H1 (cell line): ENCODE results near the gene ZMYM2. TPM values are rescaled to one million over a fixed set of nuclear protein-coding genes. Genes with fewer than 3 reads are reported as not detected.

Source experiments
- HDAC2 ChIP-seq, 2 experiments: fragments of 300-600 bp in 1 of 2; sonication (generic) in 1 of 2; IDR thresholded peaks; 2 replicates each; pipeline ENCODE4 v1.6.1; 2011 to 2012; ENCODE audit warnings: low read depth in 2 of 2, low read length in 2 of 2, mild to moderate bottlenecking in 2 of 2, moderate library complexity in 2 of 2, borderline replicate concordance in 1 of 2, inconsistent platforms in 1 of 2
- HDAC6 ChIP-seq: IDR thresholded peaks from one replicate; pipeline ENCODE4 v1.7.1; 2012; ENCODE audit warnings: low read depth, mild to moderate bottlenecking, inconsistent platforms, low read length, moderate library complexity
- JUN ChIP-seq: IDR thresholded peaks from 2 replicates; pipeline ENCODE4 v1.6.1; 2011; ENCODE audit warnings: low read depth, mild to moderate bottlenecking, improper control_type of control experiment, low read length
- NANOG ChIP-seq: IDR thresholded peaks from 2 replicates; pipeline ENCODE4 v1.6.1; 2011; ENCODE audit warnings: low read length, low read depth, mild to moderate bottlenecking, inconsistent platforms; ENCODE audit not compliant: insufficient read depth, poor library complexity, severe bottlenecking
- PHF8 ChIP-seq: fragments of 200-600 bp; sonication (generic); conservative IDR thresholded peaks from 2 replicates; pipeline ENCODE4 v1.7.1; 2012; ENCODE audit warnings: low read depth, mild to moderate bottlenecking, inconsistent platforms, low read length, moderate library complexity
- RBBP5 ChIP-seq: IDR thresholded peaks from 2 replicates; pipeline ENCODE4 v1.7.1; 2012; ENCODE audit warnings: low read depth, mild to moderate bottlenecking, inconsistent platforms, low read length, moderate library complexity, borderline replicate concordance
- RFX5 ChIP-seq: IDR thresholded peaks from 2 replicates; pipeline ENCODE4 v1.6.1; 2011; ENCODE audit warnings: low read depth, low read length, improper control_type of control experiment, borderline replicate concordance
- polyA plus RNA-seq, 7 experiments: library from polyadenylated mRNA; depleted of rRNA in 3 of 7; stranded (reverse) in 5 of 7; unstranded in 2 of 7; fragments of >200 nt in 5 of 7; fragments of 200-250 nt in 2 of 7; gene quantifications; 1 replicate in 5 of 7; 2 replicates in 1 of 7; 4 replicates in 1 of 7; pipeline versions ENCODE4 v1.2.1 to v1.2.3, GENCODE V29; 2011 to 2013; ENCODE audit warnings: missing spikeins in 2 of 7, mixed read lengths in 2 of 7
- total RNA-seq: library from RNA; stranded (reverse); fragmentation: NEBNext Ultra II Directional; extraction: Animal tissue kit (Norgen Biotek cat#: 25700); gene quantifications from 2 replicates; pipeline ENCODE4 v1.2.1, GENCODE V29; 2021
- TF ChIP-seq, protein P1 (sequence below): fragments of 300-600 bp; sonication (generic); IDR thresholded peaks from 2 replicates; pipeline ENCODE4 v1.7.1; 2012; ENCODE audit warnings: low read length, moderate library complexity, mild to moderate bottlenecking, inconsistent platforms; ENCODE audit not compliant: insufficient replicate concordance

Gene ZMYM2
- total and polyA plus RNA-seq, 2 of the 8 experiments (the other 6 are each of a cell fraction or from before 2014, with no cell fraction given), result 41.2 to 159 TPM

DNA sequence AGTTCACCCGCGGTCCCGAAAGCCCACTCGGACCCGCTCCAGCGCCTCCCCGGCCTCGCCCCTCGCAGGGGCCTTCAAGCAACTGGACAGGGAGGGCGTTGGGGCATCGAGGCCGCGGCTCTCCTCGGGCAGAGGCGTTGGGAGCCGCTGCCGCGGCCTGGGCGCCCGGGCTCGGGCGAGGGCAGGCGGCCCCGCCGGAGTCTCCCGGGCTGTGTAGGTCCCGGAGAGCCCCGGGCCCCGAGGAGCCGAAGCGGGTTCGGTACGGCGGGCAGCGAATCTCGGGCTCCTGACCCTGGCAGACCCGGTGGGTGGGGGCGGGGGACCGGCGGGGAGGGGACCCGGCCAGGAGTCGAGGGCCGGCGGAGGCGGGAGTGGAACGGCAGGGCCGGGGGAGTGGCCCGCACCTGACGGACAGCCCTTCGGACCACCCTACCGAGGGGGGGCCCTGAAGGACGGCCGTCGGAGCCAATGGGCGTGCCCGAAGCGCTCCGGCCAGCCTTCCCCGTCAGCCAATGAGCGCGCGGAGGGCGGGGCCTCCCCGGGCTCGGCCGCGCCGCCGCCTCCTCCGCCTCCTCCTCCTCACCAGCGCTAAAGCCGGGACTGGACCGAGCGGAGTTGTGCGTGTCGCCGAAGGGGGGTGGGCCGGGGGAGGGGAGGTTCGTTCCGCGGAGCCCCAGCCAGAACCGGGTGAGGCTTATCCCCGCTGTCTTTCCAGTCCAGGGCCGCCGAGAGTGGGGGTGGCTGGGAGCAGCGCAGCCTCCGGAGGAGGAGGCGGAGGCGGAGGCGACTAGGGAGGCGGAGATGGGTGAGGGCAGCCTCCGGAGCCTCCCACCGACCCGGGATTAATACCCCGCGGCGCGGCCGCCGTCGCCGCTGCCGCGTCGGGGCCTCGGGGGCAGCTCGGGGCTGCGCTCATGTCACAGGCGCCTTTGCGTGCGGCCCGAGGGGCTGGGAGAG, at the start of gene ZMYM2 (continued):
- TF ChIP-seq, protein P1, sequence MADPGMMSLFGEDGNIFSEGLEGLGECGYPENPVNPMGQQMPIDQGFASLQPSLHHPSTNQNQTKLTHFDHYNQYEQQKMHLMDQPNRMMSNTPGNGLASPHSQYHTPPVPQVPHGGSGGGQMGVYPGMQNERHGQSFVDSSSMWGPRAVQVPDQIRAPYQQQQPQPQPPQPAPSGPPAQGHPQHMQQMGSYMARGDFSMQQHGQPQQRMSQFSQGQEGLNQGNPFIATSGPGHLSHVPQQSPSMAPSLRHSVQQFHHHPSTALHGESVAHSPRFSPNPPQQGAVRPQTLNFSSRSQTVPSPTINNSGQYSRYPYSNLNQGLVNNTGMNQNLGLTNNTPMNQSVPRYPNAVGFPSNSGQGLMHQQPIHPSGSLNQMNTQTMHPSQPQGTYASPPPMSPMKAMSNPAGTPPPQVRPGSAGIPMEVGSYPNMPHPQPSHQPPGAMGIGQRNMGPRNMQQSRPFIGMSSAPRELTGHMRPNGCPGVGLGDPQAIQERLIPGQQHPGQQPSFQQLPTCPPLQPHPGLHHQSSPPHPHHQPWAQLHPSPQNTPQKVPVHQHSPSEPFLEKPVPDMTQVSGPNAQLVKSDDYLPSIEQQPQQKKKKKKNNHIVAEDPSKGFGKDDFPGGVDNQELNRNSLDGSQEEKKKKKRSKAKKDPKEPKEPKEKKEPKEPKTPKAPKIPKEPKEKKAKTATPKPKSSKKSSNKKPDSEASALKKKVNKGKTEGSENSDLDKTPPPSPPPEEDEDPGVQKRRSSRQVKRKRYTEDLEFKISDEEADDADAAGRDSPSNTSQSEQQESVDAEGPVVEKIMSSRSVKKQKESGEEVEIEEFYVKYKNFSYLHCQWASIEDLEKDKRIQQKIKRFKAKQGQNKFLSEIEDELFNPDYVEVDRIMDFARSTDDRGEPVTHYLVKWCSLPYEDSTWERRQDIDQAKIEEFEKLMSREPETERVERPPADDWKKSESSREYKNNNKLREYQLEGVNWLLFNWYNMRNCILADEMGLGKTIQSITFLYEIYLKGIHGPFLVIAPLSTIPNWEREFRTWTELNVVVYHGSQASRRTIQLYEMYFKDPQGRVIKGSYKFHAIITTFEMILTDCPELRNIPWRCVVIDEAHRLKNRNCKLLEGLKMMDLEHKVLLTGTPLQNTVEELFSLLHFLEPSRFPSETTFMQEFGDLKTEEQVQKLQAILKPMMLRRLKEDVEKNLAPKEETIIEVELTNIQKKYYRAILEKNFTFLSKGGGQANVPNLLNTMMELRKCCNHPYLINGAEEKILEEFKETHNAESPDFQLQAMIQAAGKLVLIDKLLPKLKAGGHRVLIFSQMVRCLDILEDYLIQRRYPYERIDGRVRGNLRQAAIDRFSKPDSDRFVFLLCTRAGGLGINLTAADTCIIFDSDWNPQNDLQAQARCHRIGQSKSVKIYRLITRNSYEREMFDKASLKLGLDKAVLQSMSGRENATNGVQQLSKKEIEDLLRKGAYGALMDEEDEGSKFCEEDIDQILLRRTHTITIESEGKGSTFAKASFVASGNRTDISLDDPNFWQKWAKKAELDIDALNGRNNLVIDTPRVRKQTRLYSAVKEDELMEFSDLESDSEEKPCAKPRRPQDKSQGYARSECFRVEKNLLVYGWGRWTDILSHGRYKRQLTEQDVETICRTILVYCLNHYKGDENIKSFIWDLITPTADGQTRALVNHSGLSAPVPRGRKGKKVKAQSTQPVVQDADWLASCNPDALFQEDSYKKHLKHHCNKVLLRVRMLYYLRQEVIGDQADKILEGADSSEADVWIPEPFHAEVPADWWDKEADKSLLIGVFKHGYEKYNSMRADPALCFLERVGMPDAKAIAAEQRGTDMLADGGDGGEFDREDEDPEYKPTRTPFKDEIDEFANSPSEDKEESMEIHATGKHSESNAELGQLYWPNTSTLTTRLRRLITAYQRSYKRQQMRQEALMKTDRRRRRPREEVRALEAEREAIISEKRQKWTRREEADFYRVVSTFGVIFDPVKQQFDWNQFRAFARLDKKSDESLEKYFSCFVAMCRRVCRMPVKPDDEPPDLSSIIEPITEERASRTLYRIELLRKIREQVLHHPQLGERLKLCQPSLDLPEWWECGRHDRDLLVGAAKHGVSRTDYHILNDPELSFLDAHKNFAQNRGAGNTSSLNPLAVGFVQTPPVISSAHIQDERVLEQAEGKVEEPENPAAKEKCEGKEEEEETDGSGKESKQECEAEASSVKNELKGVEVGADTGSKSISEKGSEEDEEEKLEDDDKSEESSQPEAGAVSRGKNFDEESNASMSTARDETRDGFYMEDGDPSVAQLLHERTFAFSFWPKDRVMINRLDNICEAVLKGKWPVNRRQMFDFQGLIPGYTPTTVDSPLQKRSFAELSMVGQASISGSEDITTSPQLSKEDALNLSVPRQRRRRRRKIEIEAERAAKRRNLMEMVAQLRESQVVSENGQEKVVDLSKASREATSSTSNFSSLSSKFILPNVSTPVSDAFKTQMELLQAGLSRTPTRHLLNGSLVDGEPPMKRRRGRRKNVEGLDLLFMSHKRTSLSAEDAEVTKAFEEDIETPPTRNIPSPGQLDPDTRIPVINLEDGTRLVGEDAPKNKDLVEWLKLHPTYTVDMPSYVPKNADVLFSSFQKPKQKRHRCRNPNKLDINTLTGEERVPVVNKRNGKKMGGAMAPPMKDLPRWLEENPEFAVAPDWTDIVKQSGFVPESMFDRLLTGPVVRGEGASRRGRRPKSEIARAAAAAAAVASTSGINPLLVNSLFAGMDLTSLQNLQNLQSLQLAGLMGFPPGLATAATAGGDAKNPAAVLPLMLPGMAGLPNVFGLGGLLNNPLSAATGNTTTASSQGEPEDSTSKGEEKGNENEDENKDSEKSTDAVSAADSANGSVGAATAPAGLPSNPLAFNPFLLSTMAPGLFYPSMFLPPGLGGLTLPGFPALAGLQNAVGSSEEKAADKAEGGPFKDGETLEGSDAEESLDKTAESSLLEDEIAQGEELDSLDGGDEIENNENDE, result no peak
- no peak for TF ChIP-seq NANOG
- TF ChIP-seq JUN, result no peak
- TF ChIP-seq RFX5, result no peak
- no peak for TF ChIP-seq HDAC2 (IDR thresholded peaks at IDR 0.05; ENCODE audit: borderline replicate concordance in 1 of 2, low read depth in 2 of 2, low read length in 2 of 2)
- no peak for TF ChIP-seq RBBP5
- TF ChIP-seq PHF8, result no peak; the same call in none of the 2 replicates
- no peak for TF ChIP-seq HDAC6
